HS-5 (cell line): Measurements from ENCODE around the gene LRRC46.

Experiments
- DNase-seq: peaks from one replicate; pipeline ENCODE4 v3.0.0-alpha.2; 2012; ENCODE audit warnings: low read depth

The LRRC46 gene, protein sequence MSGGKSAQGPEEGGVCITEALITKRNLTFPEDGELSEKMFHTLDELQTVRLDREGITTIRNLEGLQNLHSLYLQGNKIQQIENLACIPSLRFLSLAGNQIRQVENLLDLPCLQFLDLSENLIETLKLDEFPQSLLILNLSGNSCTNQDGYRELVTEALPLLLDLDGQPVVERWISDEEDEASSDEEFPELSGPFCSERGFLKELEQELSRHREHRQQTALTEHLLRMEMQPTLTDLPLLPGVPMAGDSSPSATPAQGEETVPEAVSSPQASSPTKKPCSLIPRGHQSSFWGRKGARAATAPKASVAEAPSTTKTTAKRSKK

DNA sequence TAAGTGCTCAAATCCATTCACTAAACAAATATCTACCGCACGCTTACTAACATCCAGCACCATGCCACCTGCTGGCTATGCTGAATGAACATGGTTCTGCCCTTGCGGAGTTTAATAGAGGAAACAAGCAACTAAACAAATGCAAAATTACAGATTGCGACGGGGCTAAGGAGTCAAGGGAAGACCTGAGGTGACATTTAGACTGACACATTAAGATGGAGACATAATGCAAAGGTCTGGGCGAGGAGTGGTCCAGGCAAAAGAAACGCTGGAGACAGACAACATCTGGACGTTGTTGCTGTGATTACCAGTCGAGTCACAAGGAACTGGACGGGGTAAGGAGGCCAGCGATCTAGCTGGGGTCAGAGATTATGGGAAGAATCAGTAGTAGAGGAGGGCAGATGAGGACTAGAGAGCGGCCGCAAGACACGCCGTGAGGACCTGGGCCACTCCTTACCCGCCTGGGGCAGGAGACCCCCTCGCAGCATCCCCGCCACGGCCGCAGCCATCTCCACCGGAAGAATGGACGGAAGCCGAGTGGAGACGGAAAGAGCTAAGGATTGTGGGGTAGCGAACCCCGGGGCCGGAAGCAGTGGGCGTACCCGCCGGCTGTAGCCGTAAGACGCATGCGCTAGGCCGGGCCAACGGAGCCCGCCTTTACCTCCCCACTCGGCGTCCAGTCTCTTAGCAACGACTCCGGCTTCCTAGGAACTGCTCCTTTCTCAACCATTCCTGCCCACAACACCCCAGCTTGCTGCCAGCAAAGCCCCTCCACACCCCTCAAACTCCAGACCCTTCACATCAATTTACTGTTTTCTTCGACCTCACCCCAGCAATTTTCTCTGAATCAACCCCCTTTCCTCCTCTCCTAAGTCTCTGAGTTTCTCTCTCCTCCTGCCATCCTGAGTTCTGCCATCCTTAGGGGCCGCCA, at the start of gene LRRC46, which contains the start of gene MRPL10:
Gene LRRC46, plus strand, starts transcription at position 668 of the 931 bp plus-strand sequence. CDS start 320 bp downstream, outside the sequence.
Gene MRPL10, minus strand, starts transcription at position 539 of the 931 bp plus-strand sequence. Its CDS starts 30 bp downstream, at position 509.
- DNase-seq = peak; percentile 76

DNA sequence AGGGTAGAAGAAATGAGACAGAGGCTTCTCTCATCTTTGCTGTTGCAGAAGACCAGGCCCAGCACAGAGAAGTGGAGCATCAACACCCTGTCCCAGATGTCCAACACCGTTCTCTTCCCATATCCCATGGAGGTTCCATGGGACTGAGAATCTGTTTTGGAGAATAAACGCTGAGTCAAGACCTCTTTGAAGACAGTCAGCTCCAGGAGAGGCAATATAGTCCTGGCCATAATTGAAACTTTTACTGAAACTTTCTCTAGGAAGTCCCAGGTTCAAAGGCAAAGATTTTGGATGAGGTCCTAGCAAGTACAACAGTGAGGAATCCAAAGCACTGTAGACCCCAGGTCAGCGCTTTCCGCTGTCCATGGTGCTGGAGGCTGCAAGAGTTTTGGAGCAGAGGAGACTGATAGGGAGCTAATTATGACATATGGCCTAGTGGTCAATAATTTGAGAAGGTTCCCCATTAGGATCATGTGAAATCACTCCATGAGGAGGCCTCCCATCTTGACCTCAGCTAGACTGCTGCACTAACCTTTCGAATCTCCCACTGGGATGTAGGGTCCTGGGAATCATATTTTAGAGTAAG, 45.8 kb upstream of the LRRC46 start:
- DNase-seq = no peak

DNA sequence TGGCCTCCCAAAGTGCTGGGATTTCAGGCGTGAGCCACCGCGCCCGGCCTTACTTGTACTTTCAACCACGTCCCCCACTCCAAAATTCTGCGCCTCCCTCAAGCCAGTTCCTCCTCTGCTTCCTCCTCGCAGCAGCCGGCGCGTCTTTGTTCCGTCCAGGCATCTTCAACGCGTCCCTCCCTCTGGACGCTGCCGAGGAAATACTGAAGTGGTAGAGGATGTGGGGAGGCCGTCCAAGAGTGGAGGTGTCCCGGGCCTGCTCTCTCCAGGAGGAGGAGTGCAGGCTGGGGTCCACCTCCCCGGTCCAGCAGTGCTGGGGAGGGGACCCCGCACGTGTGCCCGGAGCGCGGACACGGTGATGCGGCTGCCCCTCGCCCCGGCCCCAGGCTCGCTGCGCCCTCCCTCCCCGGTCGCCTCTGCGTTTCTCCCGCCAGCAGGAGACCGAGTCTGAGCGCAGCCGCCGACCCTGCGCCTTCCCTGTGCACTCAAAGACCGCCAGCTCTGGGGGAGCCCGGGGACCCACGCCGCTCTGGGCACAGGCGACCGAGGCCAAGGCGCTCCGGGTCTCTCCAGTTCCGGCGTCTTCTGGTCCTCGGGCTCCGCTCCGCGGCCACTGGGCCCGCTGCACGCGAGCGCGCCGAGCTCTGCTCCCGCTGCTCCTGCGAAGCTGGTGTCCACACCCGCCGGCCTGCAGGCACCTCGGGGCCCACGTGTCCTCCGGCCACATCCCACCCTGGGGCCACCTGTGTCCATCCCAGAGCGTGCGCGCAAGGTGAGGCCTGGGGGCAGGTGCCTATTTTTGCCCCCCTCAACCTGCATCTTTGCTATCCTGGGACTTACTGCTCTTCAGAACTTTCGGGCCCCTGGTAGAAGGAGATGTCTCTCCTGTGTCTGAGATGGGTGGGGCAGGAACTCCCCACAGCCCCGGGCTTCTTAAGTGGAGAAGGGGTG, 41.6 kb upstream of the LRRC46 start:
- DNase-seq = peak; percentile 26

DNA sequence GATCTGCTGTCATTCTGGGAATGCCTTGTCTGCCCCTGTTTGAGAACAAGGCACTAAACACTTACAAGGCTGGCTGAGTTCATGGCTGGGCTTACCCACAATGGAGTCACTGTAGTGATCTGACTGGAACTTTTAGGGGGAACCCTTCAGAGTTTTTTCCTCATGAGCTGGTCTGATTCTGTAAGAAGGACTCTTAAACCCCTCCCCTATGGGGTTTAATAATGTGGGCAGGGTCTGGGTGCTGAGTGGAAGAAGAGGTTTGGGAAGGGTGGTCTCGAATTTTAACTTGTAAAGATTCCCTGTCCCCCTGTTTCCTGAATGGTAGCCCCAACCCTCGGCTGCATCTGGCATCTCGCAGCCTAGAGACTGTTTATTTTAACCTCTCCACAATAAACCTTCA, 40.4 kb upstream of the LRRC46 start:
- no peak for DNase-seq

DNA sequence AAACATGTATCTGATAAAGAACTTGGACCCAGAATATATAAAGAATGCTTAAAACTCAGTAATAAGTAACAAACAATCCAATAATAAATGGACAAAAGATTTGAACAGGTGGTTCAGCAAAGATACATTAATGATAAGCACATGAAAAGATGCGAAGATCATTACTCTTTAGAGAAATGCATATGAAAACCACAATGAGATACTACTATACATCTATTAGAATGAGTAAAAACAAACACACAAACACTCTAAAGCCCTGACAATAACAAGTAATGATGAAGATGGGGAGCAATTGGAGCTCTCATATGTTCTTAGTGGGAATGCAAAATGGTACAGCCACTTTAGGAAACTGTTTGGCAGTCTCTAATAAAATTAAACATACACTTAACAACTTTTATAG, 39.0 kb upstream of the LRRC46 start:
- DNase-seq = no peak

DNA sequence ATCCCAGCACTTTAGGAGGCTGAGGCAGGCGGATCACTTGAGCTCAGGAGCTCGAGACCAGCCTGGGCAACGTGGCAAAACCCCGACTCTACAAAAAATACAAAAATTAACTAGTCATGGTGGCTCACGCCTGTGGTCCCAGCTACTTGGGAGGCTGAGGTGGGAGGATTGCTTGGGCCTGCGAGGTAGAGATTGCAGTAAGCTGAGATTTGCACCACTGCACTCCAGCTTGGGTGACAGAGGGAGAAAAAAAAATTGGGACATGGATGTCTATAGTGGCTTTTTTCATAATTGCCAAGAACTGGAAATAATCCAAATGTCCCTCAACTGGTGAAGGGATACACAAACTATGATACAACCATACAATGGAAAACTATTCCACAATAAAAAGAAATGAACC, 38.5 kb upstream of the LRRC46 start:
- DNase-seq = no peak

DNA sequence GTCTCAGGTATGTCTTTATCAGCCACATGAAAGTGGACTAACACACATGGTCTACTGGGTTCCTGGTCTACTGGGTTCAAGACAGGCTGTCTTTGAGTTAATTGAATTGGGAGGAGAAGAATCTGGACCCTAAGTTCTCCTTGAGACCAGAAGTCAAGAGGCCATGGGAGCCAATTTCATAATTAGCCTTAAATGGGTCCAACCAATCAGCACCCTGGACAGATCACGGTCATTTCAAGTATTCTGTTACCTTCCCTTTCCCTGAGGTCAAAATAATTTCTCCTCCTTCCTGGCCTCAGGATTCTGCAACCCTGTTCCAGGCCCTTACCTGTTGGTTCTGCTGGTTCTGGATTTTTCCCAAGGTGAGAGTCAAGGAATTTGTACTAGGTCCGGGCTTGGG, 33.7 kb upstream of the LRRC46 start:
- DNase-seq = no peak

DNA sequence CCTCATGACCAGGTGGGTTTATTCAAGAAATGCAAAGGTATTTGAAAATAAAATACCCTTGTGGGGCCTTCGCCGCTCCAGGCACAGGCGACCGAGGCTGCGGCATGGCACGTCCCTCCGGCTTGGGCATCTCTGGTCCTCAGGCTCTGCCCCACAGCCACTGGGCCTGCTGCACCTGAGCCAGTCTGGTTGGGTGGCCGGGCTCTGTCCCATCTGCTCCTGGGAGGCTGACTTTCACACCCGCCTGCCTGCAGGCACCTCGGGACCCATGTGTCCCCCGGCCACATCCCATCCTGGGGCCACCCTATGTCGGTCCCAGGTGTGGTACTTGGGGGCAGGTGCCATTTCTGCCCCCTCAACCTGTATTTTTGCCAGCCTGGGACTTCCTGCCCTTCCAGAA, 30.8 kb upstream of the LRRC46 start:
- no peak for DNase-seq

DNA sequence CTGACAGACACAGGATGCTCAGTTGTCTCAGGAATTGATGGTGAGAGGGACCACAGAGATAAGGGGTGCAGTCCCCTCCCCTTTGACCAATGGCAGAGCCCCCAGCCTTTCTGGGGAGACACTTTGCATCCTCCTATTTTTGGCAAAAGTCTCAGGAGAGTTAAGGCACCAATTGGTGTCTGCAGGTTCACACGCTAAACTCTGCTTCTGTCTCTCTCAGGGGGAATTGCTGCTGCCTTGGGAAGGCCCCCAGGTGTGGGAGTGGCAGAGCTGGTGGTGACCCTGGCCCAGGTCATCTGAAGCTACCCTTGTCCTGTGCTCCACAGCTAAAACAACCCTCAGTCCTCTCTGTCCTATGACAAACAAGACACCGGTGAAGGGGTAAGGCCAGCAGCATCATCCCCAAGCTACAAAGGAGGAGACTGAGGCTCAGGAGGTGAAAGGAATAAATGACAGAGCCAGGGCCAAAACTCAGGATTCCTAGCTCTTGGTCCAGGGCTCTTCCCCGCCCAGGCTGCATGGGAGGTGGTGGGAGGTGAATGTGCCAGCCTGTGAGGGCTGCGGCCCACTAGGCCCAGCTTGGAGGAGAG, 30.2 kb upstream of the LRRC46 start:
- DNase-seq = no peak

DNA sequence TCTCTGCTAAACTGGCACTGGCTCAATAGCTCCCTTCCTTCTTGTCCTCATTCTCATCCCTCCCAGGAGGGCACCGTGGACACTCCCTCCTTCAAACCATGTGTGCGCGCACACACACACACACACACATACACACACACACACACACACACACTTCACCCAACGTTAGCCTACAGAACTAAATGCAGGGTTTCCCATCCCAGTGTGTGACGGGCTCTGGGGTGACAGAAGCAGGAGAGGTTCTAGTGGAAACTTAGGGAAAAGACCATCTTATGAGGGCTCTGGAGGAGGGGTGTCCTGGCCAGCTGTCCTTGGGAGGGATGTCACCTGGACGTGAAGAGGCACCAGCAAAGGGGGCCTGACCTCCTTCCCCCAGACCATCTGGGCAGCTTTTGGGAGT, 29.6 kb upstream of the LRRC46 start:
- no peak for DNase-seq

DNA sequence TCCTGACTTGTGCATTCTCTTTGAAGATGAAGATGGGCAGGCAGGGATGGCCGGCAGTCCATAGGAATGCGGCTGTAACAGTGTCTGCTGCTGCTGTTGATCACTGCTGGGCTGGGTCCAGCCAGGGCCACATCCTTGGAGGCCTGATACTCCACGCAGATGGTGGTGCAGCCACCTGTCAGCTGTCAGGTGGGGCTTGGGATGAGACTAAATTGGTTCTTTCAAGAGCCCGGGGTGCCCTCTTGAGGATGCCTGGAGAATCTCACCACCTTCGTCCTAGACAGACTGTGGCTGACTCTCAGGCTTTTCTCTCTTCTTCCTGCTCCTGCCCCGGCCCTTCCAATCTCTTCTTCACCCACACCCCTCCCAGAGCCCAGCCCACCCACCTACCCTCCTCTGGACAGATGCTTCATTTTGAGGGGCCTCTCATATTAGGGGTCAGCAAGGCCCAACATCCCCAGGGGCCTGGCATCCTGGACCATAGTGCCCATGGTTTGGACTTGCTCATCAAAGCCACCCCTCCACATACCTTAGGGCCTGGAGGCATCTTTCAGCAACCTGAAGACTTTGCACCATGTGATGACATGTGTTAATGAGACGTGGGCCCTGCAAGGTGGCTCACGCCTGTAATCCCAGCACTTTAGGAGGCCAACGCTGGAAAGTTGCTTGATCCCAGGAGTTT, 29.0 kb upstream of the LRRC46 start:
- no peak for DNase-seq

DNA sequence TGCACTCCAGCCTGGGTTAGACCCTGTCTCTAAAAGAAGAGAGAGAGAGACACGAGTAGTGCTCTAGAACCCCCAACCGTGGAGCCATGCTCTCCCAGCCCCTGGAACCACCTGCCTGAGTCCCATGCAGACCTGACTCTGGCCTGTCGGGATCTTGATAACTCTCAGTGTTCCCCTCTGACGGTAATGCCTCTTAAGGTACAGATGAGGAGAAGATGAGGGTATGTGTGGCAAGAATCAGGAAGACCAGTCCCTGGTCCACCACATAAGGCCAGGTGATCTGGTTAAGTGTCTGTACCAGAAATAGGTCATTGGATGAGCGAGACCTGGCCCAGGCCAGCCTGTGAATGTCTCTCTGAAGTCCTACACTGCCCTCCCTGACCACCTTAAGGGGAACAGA, 28.3 kb upstream of the LRRC46 start:
- DNase-seq = no peak

DNA sequence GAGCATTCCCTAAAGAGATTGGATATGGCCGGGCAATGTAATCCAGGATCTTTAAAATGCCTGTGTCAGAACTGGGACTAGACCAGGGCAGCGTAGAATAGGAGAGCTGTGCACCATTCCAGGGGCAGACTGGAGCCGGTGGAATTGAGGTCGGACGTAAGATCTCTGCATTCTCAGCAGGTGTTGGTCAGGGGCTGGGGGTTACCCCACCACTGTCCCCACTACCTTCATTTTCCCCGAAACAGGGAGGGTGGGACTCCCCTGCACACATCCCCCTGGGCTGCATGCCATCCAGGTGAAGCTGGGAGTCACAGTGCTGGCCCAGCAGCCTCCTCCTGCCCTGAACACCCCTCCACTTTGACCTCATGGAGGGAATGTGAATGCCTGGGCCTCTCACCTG, 27.7 kb upstream of the LRRC46 start:
- DNase-seq = no peak

DNA sequence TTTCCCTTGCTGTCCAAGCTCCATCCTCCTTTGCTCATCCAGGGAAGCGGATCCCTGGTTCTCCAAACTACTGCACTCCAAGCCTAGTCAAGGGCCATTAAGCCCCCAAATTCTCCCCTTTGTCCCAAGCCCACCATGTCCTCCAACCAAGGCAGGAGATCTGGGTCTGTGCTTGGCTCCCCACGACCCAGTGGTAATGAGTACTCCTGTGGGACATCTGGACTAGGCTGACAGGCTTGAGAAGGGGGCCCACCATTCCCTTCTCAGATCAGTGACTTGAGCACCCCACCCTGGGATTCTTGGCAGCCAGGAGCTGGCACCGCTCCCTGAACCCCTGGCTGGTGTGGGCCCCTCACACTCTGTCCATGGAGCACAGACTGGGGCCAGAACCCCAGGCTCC, 27.0 kb upstream of the LRRC46 start:
- no peak for DNase-seq

DNA sequence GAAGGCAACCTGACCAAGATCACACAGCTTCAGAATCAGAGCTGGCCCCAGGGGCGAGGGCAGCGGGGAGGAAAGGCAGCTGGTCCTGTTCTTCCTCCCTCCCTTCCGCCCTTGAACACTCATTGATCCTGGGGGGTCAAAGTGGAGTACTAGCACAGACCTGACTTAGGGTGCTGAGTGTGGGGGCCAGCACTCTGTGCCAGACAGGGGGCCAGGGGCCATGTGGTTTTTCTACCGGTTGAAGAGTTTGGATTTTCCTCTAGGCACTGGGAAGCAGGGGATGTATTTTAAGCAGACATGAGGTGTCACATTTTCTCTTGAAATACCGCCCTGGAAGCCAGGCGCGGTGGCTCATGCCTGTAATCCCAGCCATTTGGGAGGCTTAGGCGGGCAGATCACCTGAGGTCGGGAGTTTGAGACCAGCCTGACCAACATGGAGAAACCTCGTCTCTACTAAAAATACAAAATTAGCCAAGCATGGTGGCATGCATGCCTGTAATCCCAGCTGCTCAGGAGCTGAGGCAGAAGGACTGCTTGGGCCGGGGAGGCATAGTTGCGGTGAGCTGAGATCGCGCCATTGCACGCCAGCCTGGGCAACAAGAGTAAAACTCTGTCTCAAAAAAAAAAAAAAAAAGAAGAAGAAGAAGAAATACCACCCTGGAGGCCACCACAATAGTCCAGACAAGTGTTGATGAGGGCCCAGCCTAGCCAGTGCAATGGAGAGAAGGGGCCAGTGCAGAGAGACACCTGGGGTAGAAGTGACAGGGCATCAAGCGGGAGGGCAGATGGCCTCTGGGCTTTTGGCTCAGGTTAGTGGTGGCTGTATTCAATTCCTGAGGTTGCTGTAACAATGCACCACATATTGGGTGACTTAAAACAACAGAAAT, 25.2 kb upstream of the LRRC46 start:
- no peak for DNase-seq

DNA sequence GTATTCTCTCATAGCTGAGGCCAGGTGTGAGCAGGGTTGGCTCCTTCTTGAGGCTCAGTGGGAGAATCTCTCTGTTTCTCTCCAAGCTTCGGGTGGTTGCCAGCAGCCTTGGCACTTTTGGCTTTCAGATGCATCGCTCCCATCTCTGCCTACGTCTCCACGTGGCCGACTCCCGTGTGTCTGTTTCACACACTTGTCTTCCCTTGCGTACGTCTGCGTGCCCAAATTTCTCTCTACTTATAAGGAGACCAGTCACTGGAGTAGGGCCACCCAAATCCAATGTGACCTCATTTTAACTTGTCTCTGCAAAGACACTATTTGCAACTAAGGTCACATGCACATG, 24.6 kb upstream of the LRRC46 start:
- DNase-seq = no peak

DNA sequence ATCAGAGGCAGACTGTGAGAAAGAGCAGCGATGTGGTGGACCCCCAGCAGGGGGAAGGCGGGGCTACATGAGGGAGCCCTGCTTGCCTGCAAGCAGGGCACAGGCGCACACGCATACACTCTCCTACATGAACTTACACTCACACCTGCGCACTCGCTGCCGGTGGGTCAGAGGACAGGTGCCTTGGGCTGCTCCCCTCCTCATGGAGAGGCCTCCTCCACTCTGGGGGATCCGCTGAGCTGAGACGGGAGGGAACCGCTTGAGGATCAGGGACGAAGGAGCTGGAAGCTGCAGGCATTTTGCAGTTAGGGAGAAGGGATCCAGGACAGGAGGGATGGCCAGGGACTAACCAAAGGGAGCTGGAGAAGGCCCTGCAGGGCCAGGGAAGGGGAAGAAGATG, 24.0 kb upstream of the LRRC46 start:
- no peak for DNase-seq

DNA sequence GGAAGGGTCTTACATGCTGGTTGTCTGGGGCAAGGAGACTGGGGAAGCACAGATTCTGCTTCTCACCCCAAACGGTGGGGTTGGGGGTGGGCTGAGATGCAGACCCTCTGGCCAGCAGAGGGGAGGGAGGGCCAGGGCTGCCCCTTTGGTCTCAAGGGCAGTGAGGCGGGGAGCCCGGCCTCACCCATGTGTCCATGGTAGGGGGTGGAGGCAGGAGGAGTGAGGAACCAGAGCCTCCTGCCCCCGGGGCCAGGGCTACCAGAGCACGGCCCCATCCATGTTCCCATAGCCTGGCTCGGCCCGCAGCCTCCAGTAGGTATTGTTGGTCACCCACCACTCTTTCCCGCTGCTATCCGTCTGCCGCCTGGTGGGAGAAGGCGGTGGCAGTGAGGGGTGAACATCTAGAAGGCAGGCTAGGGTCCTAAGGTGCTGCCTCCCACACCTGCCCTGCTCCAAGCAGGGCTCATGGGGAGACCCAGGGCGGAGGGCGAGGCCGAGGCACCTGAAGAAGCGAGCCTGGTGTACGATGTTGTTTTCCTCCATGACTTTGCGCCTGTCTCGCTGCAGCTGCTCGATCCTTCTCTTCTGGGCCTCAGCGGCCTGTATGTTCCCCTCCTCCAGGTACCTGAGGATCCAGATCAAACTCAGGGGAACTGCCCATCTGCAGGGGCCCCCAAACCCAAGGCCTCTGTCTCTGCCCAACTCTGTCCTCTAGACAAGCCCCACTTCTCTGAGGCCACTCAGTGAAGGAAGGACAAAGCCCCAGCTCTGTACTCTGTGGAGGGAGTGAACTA, 23.2 kb upstream of the LRRC46 start:
- DNase-seq = no peak
